Measurements from ENCODE around the gene YJEFN3.

YJEFN3 gene

GRCh38 chr19:19551853-19552192 lies 23.1 kb downstream of the YJEFN3 start:
- ChIA-PET POLR2A (no interaction called here), CTCF (interaction anchor here (1.9 to 7.0 kb wide), 4 partner anchors 9 to 92 kb away, joined by 6 to 75 read pairs (median 10); partner anchors contain the start of genes GMIP and YJEFN3)

More at GRCh38 chr19:19551853-19552192, 23.1 kb downstream of the YJEFN3 start:
- Histone ChIP-seq H3K9me3 (ENCODE audit: control insufficient read depth, insufficient read depth, low read depth, low read length) (no peaks in the 10 kb centered on the region), H3K36me3 (ENCODE audit: control insufficient read depth in 2 of 2, insufficient read depth in 1 of 2, low read length in 2 of 2) (no peaks in the 10 kb centered on the region), H3K4me1 (ENCODE audit: control insufficient read depth, insufficient read depth, low read length) (no peaks in the 10 kb centered on the region), H3K27ac (ENCODE audit: extremely low read depth, low read depth, low read length) (no peak overlapping the region), H3K4me3 (ENCODE audit: low read depth, low read length) (no peak overlapping the region)
- TF ChIP-seq ZNF140 (tag by site-specific recombination; IDR thresholded peaks at IDR 0.05) = no peak
- TF ChIP-seq KLF16 (tag by site-specific recombination; IDR thresholded peaks at IDR 0.05) = no peak
- no peak for TF ChIP-seq ELK4 (IDR thresholded peaks at IDR 0.05; ENCODE audit: borderline replicate concordance, low read depth, low read length)
- TF ChIP-seq ZIC2 (tag by site-specific recombination; IDR thresholded peaks at IDR 0.05) = no peak
- TF ChIP-seq ZNF670 (tag by site-specific recombination; IDR thresholded peaks at IDR 0.05; ENCODE audit: low read depth) = no peak
- no peak for TF ChIP-seq BCL11A (tag by site-specific recombination; IDR thresholded peaks at IDR 0.05; ENCODE audit: low read depth)
- TF ChIP-seq SP3 (tag by site-specific recombination; IDR thresholded peaks at IDR 0.05) = no peak
- no peak for TF ChIP-seq ZNF558 (tag by site-specific recombination; IDR thresholded peaks at IDR 0.05)
- no peak for TF ChIP-seq ZNF341 (tag by site-specific recombination; IDR thresholded peaks at IDR 0.05; ENCODE audit: low read depth)
- no peak for TF ChIP-seq ZNF664 (tag by site-specific recombination; IDR thresholded peaks at IDR 0.05)
- TF ChIP-seq, protein P1, sequence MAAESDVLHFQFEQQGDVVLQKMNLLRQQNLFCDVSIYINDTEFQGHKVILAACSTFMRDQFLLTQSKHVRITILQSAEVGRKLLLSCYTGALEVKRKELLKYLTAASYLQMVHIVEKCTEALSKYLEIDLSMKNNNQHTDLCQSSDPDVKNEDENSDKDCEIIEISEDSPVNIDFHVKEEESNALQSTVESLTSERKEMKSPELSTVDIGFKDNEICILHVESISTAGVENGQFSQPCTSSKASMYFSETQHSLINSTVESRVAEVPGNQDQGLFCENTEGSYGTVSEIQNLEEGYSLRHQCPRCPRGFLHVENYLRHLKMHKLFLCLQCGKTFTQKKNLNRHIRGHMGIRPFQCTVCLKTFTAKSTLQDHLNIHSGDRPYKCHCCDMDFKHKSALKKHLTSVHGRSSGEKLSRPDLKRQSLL (tag by site-specific recombination; IDR thresholded peaks at IDR 0.05) = no peak
- TF ChIP-seq PRDM6 (tag by site-specific recombination; IDR thresholded peaks at IDR 0.05) = no peak
- TF ChIP-seq, protein P2, sequence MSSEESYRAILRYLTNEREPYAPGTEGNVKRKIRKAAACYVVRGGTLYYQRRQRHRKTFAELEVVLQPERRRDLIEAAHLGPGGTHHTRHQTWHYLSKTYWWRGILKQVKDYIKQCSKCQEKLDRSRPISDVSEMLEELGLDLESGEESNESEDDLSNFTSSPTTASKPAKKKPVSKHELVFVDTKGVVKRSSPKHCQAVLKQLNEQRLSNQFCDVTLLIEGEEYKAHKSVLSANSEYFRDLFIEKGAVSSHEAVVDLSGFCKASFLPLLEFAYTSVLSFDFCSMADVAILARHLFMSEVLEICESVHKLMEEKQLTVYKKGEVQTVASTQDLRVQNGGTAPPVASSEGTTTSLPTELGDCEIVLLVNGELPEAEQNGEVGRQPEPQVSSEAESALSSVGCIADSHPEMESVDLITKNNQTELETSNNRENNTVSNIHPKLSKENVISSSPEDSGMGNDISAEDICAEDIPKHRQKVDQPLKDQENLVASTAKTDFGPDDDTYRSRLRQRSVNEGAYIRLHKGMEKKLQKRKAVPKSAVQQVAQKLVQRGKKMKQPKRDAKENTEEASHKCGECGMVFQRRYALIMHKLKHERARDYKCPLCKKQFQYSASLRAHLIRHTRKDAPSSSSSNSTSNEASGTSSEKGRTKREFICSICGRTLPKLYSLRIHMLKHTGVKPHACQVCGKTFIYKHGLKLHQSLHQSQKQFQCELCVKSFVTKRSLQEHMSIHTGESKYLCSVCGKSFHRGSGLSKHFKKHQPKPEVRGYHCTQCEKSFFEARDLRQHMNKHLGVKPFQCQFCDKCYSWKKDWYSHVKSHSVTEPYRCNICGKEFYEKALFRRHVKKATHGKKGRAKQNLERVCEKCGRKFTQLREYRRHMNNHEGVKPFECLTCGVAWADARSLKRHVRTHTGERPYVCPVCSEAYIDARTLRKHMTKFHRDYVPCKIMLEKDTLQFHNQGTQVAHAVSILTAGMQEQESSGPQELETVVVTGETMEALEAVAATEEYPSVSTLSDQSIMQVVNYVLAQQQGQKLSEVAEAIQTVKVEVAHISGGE (tag by site-specific recombination; conservative IDR thresholded peaks at IDR 0.05; ENCODE audit: low read depth) = no peak
- TF ChIP-seq ZNF138 (tag by site-specific recombination; IDR thresholded peaks at IDR 0.05; ENCODE audit: borderline replicate concordance) = no peak
- no peak for TF ChIP-seq ZFP37 (tag by site-specific recombination; IDR thresholded peaks at IDR 0.05)
- TF ChIP-seq ZNF645 (tag by site-specific recombination; IDR thresholded peaks at IDR 0.05) = no peak
- TF ChIP-seq, protein P3, sequence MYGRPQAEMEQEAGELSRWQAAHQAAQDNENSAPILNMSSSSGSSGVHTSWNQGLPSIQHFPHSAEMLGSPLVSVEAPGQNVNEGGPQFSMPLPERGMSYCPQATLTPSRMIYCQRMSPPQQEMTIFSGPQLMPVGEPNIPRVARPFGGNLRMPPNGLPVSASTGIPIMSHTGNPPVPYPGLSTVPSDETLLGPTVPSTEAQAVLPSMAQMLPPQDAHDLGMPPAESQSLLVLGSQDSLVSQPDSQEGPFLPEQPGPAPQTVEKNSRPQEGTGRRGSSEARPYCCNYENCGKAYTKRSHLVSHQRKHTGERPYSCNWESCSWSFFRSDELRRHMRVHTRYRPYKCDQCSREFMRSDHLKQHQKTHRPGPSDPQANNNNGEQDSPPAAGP (tag by site-specific recombination; IDR thresholded peaks at IDR 0.05) = no peak
- TF ChIP-seq ZNF184 (tag by site-specific recombination; IDR thresholded peaks at IDR 0.05) = no peak
- TF ChIP-seq ZNF777 (tag by site-specific recombination; IDR thresholded peaks at IDR 0.05; ENCODE audit: borderline replicate concordance) = no peak
